Endothelial cell of umbilical vein (primary cell): ENCODE data around the gene PLAAT2. TPM values are rescaled to one million over a fixed set of nuclear protein-coding genes. Genes with fewer than 3 reads are reported as not detected.

Experiments used
- BruUV-seq: library from RNA; stranded (reverse); fragments of 400-500 nt; replicated peaks from 2 replicates; lab custom pipeline; 2021; lab: Mats Ljungman, UMichigan
- CTCF ChIA-PET: fragments of 300-600, 350-600 bp; sonication (Branson Sonifier 250); formaldehyde crosslinking; loops from one replicate; lab custom pipeline; 2021; ENCODE audit warnings: antibody characterized with exemption, inconsistent platforms; lab: Charles Lee
- POLR2A ChIA-PET: fragments of 300-600, 350-600 bp; sonication (Branson Sonifier 250); formaldehyde crosslinking; loops from one replicate; lab custom pipeline; 2021; ENCODE audit warnings: antibody characterized with exemption, inconsistent platforms; lab: Charles Lee
- DNase-seq: peaks from one replicate; pipeline ENCODE4 v3.0.0-alpha.2; 2011; ENCODE audit warnings: low read depth, low spot score
- FAIRE-seq: peaks from 2 replicates; lab custom pipeline; 2011; peaks lifted over from hg19 to GRCh38; lab: Jason Lieb, UNC
- H2AFZ ChIP-seq: 2 replicates; pipeline ENCODE4 v1.6.0; 2012; ENCODE audit warnings: low read depth, low read length, control low read depth, inconsistent platforms
- H3K27ac ChIP-seq: 2 replicates; pipeline ENCODE4 v1.5.1; 2011; ENCODE audit warnings: low read depth, mild to moderate bottlenecking, control low read depth, low read length, moderate library complexity; ENCODE audit not compliant: insufficient read depth
- H3K27me3 ChIP-seq, 2 experiments: 2 replicates each; pipeline versions ENCODE4 v1.6.0 to v1.6.1; 2011; ENCODE audit warnings: low read length in 2 of 2, mixed read lengths in 1 of 2; ENCODE audit not compliant: control insufficient read depth in 2 of 2, insufficient read depth in 2 of 2
- H3K36me3 ChIP-seq, 2 experiments: 2 replicates in 1 of 2; 3 replicates in 1 of 2; pipeline ENCODE4 v1.5.1; 2011; ENCODE audit warnings: low read length in 2 of 2, mild to moderate bottlenecking in 1 of 2, moderate library complexity in 1 of 2; ENCODE audit not compliant: control insufficient read depth in 2 of 2, insufficient read depth in 2 of 2; ENCODE audit errors: extremely low read depth in 1 of 2
- H3K4me1 ChIP-seq: 3 replicates; pipeline ENCODE4 v1.5.1; 2011; ENCODE audit warnings: mild to moderate bottlenecking, low read length; ENCODE audit not compliant: control insufficient read depth, insufficient read depth; ENCODE audit errors: extremely low read depth
- H3K4me2 ChIP-seq: 2 replicates; pipeline ENCODE4 v1.6.1; 2011; ENCODE audit warnings: low read length, control low read depth, mixed read lengths; ENCODE audit not compliant: insufficient read depth
- H3K4me3 ChIP-seq, 3 experiments: fragments of 200-600 bp in 1 of 3; sonication (generic), shearing (Covaris generic) in 1 of 3; replicated peaks in 1 of 3; 2 replicates each; pipeline ENCODE4 v1.5.1; 2011 to 2016; ENCODE audit warnings: control low read depth in 3 of 3, low read length in 3 of 3, mild to moderate bottlenecking in 2 of 3, inconsistent platforms in 1 of 3, low read depth in 1 of 3, moderate library complexity in 1 of 3; ENCODE audit not compliant: insufficient read depth in 1 of 3
- H3K79me2 ChIP-seq: 2 replicates; pipeline ENCODE4 v1.6.0; 2012; ENCODE audit warnings: low read length, inconsistent platforms; ENCODE audit not compliant: control insufficient read depth, insufficient read depth
- H3K9ac ChIP-seq: replicated peaks from 2 replicates; pipeline ENCODE3; 2011; ENCODE audit warnings: low read length, control low read depth; ENCODE audit not compliant: insufficient read depth; ENCODE audit errors: extremely low read depth
- H3K9me1 ChIP-seq: replicated peaks from 3 replicates; pipeline ENCODE4 v1.6.0; 2011; ENCODE audit warnings: mild to moderate bottlenecking, low read length; ENCODE audit not compliant: control insufficient read depth, insufficient read depth; ENCODE audit errors: extremely low read depth
- H3K9me3 ChIP-seq: replicated peaks from 2 replicates; pipeline ENCODE4 v1.5.1; 2012; ENCODE audit warnings: low read length, inconsistent platforms; ENCODE audit not compliant: control insufficient read depth, insufficient read depth
- H4K20me1 ChIP-seq: replicated peaks from 2 replicates; pipeline ENCODE3; 2011; ENCODE audit warnings: mild to moderate bottlenecking, low read length; ENCODE audit not compliant: control insufficient read depth, insufficient read depth; ENCODE audit errors: extremely low read depth
- FOS ChIP-seq: IDR thresholded peaks from 2 replicates; pipeline ENCODE4 v1.6.1; 2011; ENCODE audit warnings: mild to moderate bottlenecking, low read length, moderate library complexity, borderline replicate concordance; ENCODE audit not compliant: insufficient read depth
- GATA2 ChIP-seq: IDR thresholded peaks from 2 replicates; pipeline ENCODE4 v1.7.0; 2011; ENCODE audit warnings: low read depth, mild to moderate bottlenecking, moderate library complexity, mixed read lengths, low read length; ENCODE audit not compliant: insufficient read length, insufficient read depth
- MYC ChIP-seq: IDR thresholded peaks from one replicate; pipeline ENCODE4 v1.6.1; 2011; ENCODE audit warnings: mild to moderate bottlenecking, low read depth, low read length
- POLR2A ChIP-seq: IDR thresholded peaks from 2 replicates; pipeline ENCODE4 v1.6.1; 2012; ENCODE audit warnings: low read depth, mild to moderate bottlenecking, control low read depth, low read length
- dilution Hi-C: fragments of 300-500 bp; cut with MboI; formaldehyde crosslinking; loops from one replicate; pipeline ENCODE4 v1.15.0; 2019; ENCODE audit warnings: low sequenced_read_pairs; ENCODE audit not compliant: extremely low pct_ligation_motif_present
- intact Hi-C: fragments of 100-400 bp; cut with micrococcal nuclease; formaldehyde crosslinking; loops from one replicate; pipeline ENCODE4 v1.10.0; 2022
- polyA plus RNA-seq, 4 experiments: library from polyadenylated mRNA; depleted of rRNA in 3 of 4; stranded (reverse) in 3 of 4; unstranded in 1 of 4; fragments of >200 nt; gene quantifications; 2 replicates each; pipeline versions ENCODE4 v1.2.1 to v1.2.3, GENCODE V29; 2011 to 2012; ENCODE audit warnings: missing spikeins in 1 of 4
- total RNA-seq: library from RNA; stranded (reverse); gene quantifications from 2 replicates; pipeline ENCODE4 v1.2.3, GENCODE V29; 2021

PLAAT2 gene
- total and polyA plus RNA-seq, 2 donors (not counting 3 experiments of a cell fraction or from before 2014, with no cell fraction given), result 0.40 TPM; not detected in 1

DNA sequence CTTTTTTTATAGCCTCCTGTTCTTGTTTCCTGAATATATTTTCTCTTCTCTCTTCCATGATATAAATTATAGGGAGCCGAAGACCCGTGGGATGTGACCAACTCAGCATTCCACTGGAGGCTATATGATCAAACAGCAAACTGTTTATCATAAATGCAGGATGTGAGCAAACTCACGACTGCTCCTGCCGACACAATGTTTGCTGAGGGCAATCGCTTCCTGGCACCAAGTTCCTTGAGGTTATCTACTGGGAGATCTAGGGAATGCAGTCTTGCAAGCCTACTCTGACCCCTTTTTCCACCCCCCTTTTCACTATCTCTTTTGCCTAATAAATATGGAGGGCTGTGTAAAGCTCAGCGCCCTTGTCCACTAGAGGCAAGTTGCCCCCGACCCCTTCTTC is 40.0 kb downstream of the PLAAT2 start:
- TF ChIP-seq FOS, result no peak
- TF ChIP-seq MYC, result no peak
- intact Hi-C loops, result no loop called here
- POLR2A ChIA-PET, result no interaction called here

GRCh38 chr11:63521896-63522295 is 41.3 kb downstream of the PLAAT2 start:
- BruUV-seq, result no TSS peak
- FAIRE-seq, result no peak

More for the DNA sequence above, 40.0 kb downstream of the PLAAT2 start:
- no peak overlapping the region for H3K27ac ChIP-seq
- H3K4me3 ChIP-seq, result no peak overlapping the region
- no peaks in the 10 kb centered on the region for H3K9me3 ChIP-seq
- dilution Hi-C loops, result no loop called here
- H4K20me1 ChIP-seq, result no peaks in the 10 kb centered on the region
- no peak overlapping the region for H3K4me2 ChIP-seq
- H3K9me1 ChIP-seq, result no peaks in the 10 kb centered on the region
- H3K9ac ChIP-seq, result no peak overlapping the region
- no peaks in the 10 kb centered on the region for H3K4me1 ChIP-seq
- DNase-seq (no peak), FAIRE-seq (no peak)
- BruUV-seq, result no TSS peak
- peaks cover 0 to 7% of the 10 kb centered on the region in 2 experiments for H3K27me3 ChIP-seq
- no peak overlapping the region for H2AFZ ChIP-seq
- no peaks in the 10 kb centered on the region for H3K79me2 ChIP-seq
- H3K36me3 ChIP-seq, result no peaks in the 10 kb centered on the region
- CTCF ChIA-PET, result interaction anchor here (1.0 to 1.3 kb wide), 2 partner anchors 15 to 26 kb away, joined by 3 read pairs; no protein-coding TSS in a partner anchor

More at GRCh38 chr11:63521896-63522295, 41.3 kb downstream of the PLAAT2 start:
- Histone ChIP-seq H3K27me3 (peaks cover 0 to 7% of the 10 kb centered on the region in 2 experiments), H3K9ac (no peak overlapping the region), H4K20me1 (no peaks in the 10 kb centered on the region), H3K9me3 (no peaks in the 10 kb centered on the region), H3K4me2 (no peak overlapping the region), H3K79me2 (no peaks in the 10 kb centered on the region), H3K4me1 (no peaks in the 10 kb centered on the region), H3K4me3 (no peak overlapping the region), H3K36me3 (no peaks in the 10 kb centered on the region), H2AFZ (no peak overlapping the region), H3K27ac (no peak overlapping the region), H3K9me1 (no peaks in the 10 kb centered on the region)
- dilution Hi-C loops (no loop called here), intact Hi-C loops (no loop called here)
- ChIA-PET CTCF (interaction anchor here (0.6 kb wide), 2 partner anchors 10 to 19 kb away, joined by 3 to 5 read pairs; no protein-coding TSS in a partner anchor), POLR2A (no interaction called here)
- no peak for DNase-seq
- no peak for TF ChIP-seq GATA2
- TF ChIP-seq POLR2A, result no peak
